GM12878 (cell line): ENCODE data around the gene AGXT. TPM values are rescaled to one million over a fixed set of nuclear protein-coding genes. Genes with fewer than 3 reads are reported as not detected.

Experiments used
- ATAC-seq: fragments of 200-7000 bp; cut with Tn5 transposase; 3 replicates; pipeline ENCODE4 v1.9.1; 2020; ENCODE audit warnings: mild to moderate bottlenecking, moderate library complexity
- BruUV-seq: library from RNA; stranded (reverse); fragments of 400-500 nt; replicated peaks from 2 replicates; lab custom pipeline; 2021; lab: Mats Ljungman, UMichigan
- CTCF ChIA-PET: fragments of 300-600 bp; sonication (Branson Sonifier 250); formaldehyde crosslinking; extraction: SDS; loops from one replicate; lab custom pipeline; 2021; ENCODE audit warnings: inconsistent platforms; lab: Yijun Ruan, JAX
- POLR2A ChIA-PET: fragments of 350-600 bp; formaldehyde crosslinking; extraction: SDS; loops from one replicate; lab custom pipeline; 2021; ENCODE audit warnings: inconsistent platforms; lab: Charles Lee
- RAD21 ChIA-PET: fragments of 300-600 bp; sonication (Branson Sonifier 250); formaldehyde crosslinking; loops from one replicate; lab custom pipeline; 2023; ENCODE audit warnings: antibody characterized with exemption; ENCODE audit not compliant: unreplicated experiment; lab: Charles Lee
- SMC1A ChIA-PET: fragments of 300-600 bp; sonication (Branson Sonifier 250); formaldehyde crosslinking; loops from one replicate; lab custom pipeline; 2023; ENCODE audit not compliant: unreplicated experiment, uncharacterized antibody; lab: Charles Lee
- DNase-seq: peaks from one replicate; pipeline ENCODE4 v3.0.0-alpha.2; 2011; ENCODE audit warnings: low read depth, low spot score
- FAIRE-seq: peaks from 3 replicates; lab custom pipeline; 2011; peaks lifted over from hg19 to GRCh38; lab: Jason Lieb, UNC
- H2AFZ ChIP-seq: 2 replicates; pipeline ENCODE4 v1.6.0; 2011; ENCODE audit warnings: low read depth, low read length, control low read depth; ENCODE audit not compliant: control insufficient read depth
- H3K27ac ChIP-seq: 2 replicates; pipeline ENCODE4 v1.5.1; 2011; ENCODE audit warnings: control low read depth; ENCODE audit not compliant: control insufficient read depth, insufficient read depth
- H3K27me3 ChIP-seq, 2 experiments: replicated peaks in 1 of 2; 2 replicates each; pipeline versions ENCODE4 v1.6.0 to v1.6.1; 2011; ENCODE audit warnings: low read length in 1 of 2; ENCODE audit not compliant: control insufficient read depth in 2 of 2, insufficient read depth in 2 of 2
- H3K36me3 ChIP-seq, 2 experiments: 2 replicates each; pipeline ENCODE4 v1.5.1; 2011; ENCODE audit warnings: low read length in 1 of 2; ENCODE audit not compliant: control insufficient read depth in 2 of 2, insufficient read depth in 2 of 2
- H3K4me1 ChIP-seq: 2 replicates; pipeline ENCODE4 v1.6.1; 2011; ENCODE audit warnings: mild to moderate bottlenecking, low read length, moderate library complexity, mixed read lengths; ENCODE audit not compliant: control insufficient read depth, insufficient read depth
- H3K4me2 ChIP-seq: 2 replicates; pipeline ENCODE4 v1.6.0; 2011; ENCODE audit warnings: control low read depth; ENCODE audit not compliant: control insufficient read depth, insufficient read depth
- H3K4me3 ChIP-seq: fragments of 200-600 bp; sonication (generic); 2 replicates; pipeline ENCODE4 v1.5.1; 2016
- H3K79me2 ChIP-seq: 2 replicates; pipeline ENCODE4 v1.6.0; 2011; ENCODE audit warnings: low read length; ENCODE audit not compliant: control insufficient read depth, insufficient read depth
- H3K9ac ChIP-seq: 2 replicates; pipeline ENCODE4 v1.8.0; 2011; ENCODE audit warnings: low read length, control low read depth, mixed read lengths; ENCODE audit not compliant: control insufficient read depth, insufficient read depth
- H3K9me3 ChIP-seq: replicated peaks from 3 replicates; pipeline ENCODE4 v1.5.1; 2011; ENCODE audit warnings: mild to moderate bottlenecking, low read length; ENCODE audit not compliant: control insufficient read depth, insufficient read depth
- H4K20me1 ChIP-seq: 2 replicates; pipeline ENCODE4 v1.6.0; 2011; ENCODE audit not compliant: control insufficient read depth, insufficient read depth
- CREM ChIP-seq: IDR thresholded peaks from 2 replicates; pipeline ENCODE4 v1.6.1; 2014; ENCODE audit warnings: antibody characterized with exemption, low read depth
- EP300 ChIP-seq, 2 experiments: fragments of 150-350 bp in 1 of 2; IDR thresholded peaks; 2 replicates each; pipeline ENCODE4 v1.6.1; 2011 to 2012; ENCODE audit warnings: low read depth in 2 of 2, low read length in 2 of 2, borderline replicate concordance in 1 of 2, improper control_type of control experiment in 1 of 2, inconsistent platforms in 1 of 2; ENCODE audit not compliant: control insufficient read depth in 1 of 2
- ESRRA ChIP-seq: IDR thresholded peaks from 2 replicates; pipeline ENCODE4 v1.6.1; 2012; ENCODE audit warnings: mild to moderate bottlenecking, low read length, improper control_type of control experiment
- EZH2 ChIP-seq: IDR thresholded peaks from 2 replicates; pipeline ENCODE4 v1.6.1; 2012; ENCODE audit warnings: low read depth, mild to moderate bottlenecking, control low read depth, inconsistent platforms, low read length, borderline replicate concordance; ENCODE audit not compliant: control insufficient read depth
- HSF1 ChIP-seq: fragments of 150-350 bp; IDR thresholded peaks from 2 replicates; pipeline ENCODE4 v1.6.1; 2014; ENCODE audit warnings: mild to moderate bottlenecking, low read depth, low read length
- JUNB ChIP-seq: IDR thresholded peaks from 2 replicates; pipeline ENCODE4 v1.6.1; 2016; ENCODE audit warnings: antibody characterized with exemption, mild to moderate bottlenecking
- MLLT1 ChIP-seq: fragments of 450-650 bp; IDR thresholded peaks from 2 replicates; pipeline ENCODE4 v1.6.1; 2016; ENCODE audit warnings: mild to moderate bottlenecking
- PAX5 ChIP-seq: IDR thresholded peaks from 2 replicates; pipeline ENCODE4 v1.6.1; 2011; ENCODE audit warnings: low read depth, low read length, borderline replicate concordance
- RELA ChIP-seq: fragments of 450-650 bp; IDR thresholded peaks from 2 replicates; pipeline ENCODE4 v1.8.0; 2014; ENCODE audit warnings: borderline replicate concordance; ENCODE audit not compliant: partially characterized antibody
- WGBS: methylation state at CpG from one replicate; pipeline ENCODE4 v1.1.6; 2016; ENCODE audit warnings: low lambda C conversion rate; ENCODE audit not compliant: insufficient replicate concordance, insufficient coverage; ENCODE audit errors: missing lambda C conversion rate; 5-methylcytosine and 5-hydroxymethylcytosine counted together
- in situ Hi-C: fragments of 300-500 bp; cut with MboI; formaldehyde crosslinking; loops from 9 replicates; pipeline ENCODE4 v1.14.3; 2018; ENCODE audit warnings: mixed read lengths
- intact Hi-C: fragments of 100-400 bp; cut with micrococcal nuclease; formaldehyde crosslinking; loops from one replicate; pipeline ENCODE4 v1.14.2; 2022; ENCODE audit not compliant: unreplicated experiment
- polyA plus RNA-seq, 11 experiments: library from polyadenylated mRNA; depleted of rRNA in 4 of 11; unstranded in 6 of 11; stranded (reverse) in 5 of 11; fragments of >200 nt; fragmentation: Nextera tagmentation in 4 of 11; fragmentation: Illumina TruSeq in 1 of 11; extraction: Ambion mirVana in 4 of 11; extraction: Trizol in 1 of 11; gene quantifications; 1 replicate in 1 of 11; 2 replicates in 10 of 11; pipeline versions ENCODE4 v1.2.1 to v1.2.3, GENCODE V29; 2011 to 2016; ENCODE audit warnings: inconsistent platforms in 2 of 11, missing spikeins in 2 of 11, low read depth in 1 of 11
- total RNA-seq, 4 experiments: library from RNA; depleted of rRNA in 3 of 4; stranded (reverse); fragments of >200 nt in 3 of 4; fragmentation: Illumina TruSeq in 1 of 4; extraction: Trizol in 1 of 4; gene quantifications; 2 replicates each; pipeline versions ENCODE4 v1.2.1 to v1.2.3, GENCODE V29; 2013 to 2021
- TF ChIP-seq, protein P1 (sequence below): fragments of 450-650 bp; IDR thresholded peaks from 2 replicates; pipeline ENCODE4 v1.6.1; 2017; ENCODE audit warnings: mild to moderate bottlenecking
- TF ChIP-seq, protein P2 (sequence below): IDR thresholded peaks from 2 replicates; pipeline ENCODE4 v1.6.1; 2011; ENCODE audit warnings: low read depth, mild to moderate bottlenecking, low read length, moderate library complexity, borderline replicate concordance; ENCODE audit errors: extremely low read depth
- TF ChIP-seq, protein P3 (sequence below): fragments of 450-650 bp; IDR thresholded peaks from 2 replicates; pipeline ENCODE4 v1.6.1; 2018; ENCODE audit warnings: mild to moderate bottlenecking, low read depth, moderate library complexity; ENCODE audit not compliant: partially characterized antibody

AGXT gene
- total and polyA plus RNA-seq, 10 of the 15 experiments (the other 5 are each of a cell fraction or from before 2014, with no cell fraction given), result 0.18 TPM; not detected in 9

DNA sequence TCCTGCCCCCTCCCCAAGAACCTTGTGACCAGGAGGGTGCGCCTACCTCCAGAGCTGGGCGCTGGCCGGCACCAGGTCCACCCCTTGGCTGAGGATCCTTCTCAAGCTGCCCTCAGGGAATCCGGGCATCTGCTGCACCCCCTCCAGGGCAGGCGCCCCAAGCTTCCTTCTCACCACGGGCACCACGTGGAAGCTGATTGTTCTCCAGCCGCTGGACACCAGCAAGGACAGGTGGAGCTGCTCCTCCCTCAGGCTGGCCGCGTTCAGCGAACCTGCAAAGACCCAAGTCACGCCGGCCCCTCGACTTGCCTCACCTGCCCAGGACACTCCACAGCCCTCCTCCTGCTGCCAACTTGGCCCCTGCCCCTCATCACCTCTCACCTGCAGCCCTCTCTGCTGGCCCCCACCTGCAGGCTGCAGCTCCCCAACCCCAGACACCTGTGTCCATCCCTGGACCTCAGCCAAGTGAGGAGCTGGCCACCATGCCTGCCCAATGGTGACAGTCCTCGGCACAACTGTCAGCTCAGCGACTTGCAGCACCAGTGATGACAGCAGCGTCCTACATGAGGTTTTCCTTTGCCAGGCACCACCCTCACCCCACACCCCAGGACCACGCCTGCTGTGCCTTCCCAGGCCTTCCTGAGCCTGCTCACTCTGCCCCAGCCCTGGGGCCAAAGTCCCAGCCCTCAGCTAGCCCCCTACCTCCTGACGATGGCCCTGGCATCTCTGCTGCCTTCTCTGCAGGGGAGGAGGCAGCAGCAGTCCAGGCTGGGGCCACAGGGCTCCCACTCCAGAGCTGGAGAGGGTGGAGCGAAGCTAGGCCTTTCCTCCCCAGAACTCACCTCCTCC lies 23.1 kb downstream of the AGXT start:
- ChIA-PET RAD21 (no interaction called here), CTCF (interaction anchor here (0.7 to 1.9 kb wide), 3 partner anchors 10 to 41 kb away, joined by 3 to 4 read pairs (median 3); no protein-coding TSS in a partner anchor), POLR2A (no interaction called here), SMC1A (no interaction called here)
- H3K79me2 ChIP-seq, result no peaks in the 10 kb centered on the region
- H3K36me3 ChIP-seq, result no peaks in the 10 kb centered on the region
- no peaks in the 10 kb centered on the region for H3K4me1 ChIP-seq
- no TSS peak for BruUV-seq
- no peak overlapping the region for H2AFZ ChIP-seq
- H3K4me2 ChIP-seq, result no peak overlapping the region
- DNase-seq, result no peak
- WGBS, result 27% methylated on average over 17 of the region's 20 CpGs
- no peak overlapping the region for H3K27ac ChIP-seq
- in situ Hi-C loops, result no loop called here
- no peaks in the 10 kb centered on the region for H3K27me3 ChIP-seq
- no peak overlapping the region for H3K9ac ChIP-seq
- H3K9me3 ChIP-seq, result no peaks in the 10 kb centered on the region
- intact Hi-C loops, result no loop called here
- no peak for FAIRE-seq
- H3K4me3 ChIP-seq, result no peak overlapping the region
- H4K20me1 ChIP-seq, result no peaks in the 10 kb centered on the region
- ATAC-seq, result no peak
- TF ChIP-seq PAX5, result no peak
- TF ChIP-seq JUNB, result no peak
- no peak for TF ChIP-seq CREM
- no peak for TF ChIP-seq EP300 (IDR thresholded peaks at IDR 0.05; ENCODE audit: borderline replicate concordance in 1 of 2, control insufficient read depth in 1 of 2, low read depth in 2 of 2, low read length in 2 of 2)
- TF ChIP-seq, protein P1, sequence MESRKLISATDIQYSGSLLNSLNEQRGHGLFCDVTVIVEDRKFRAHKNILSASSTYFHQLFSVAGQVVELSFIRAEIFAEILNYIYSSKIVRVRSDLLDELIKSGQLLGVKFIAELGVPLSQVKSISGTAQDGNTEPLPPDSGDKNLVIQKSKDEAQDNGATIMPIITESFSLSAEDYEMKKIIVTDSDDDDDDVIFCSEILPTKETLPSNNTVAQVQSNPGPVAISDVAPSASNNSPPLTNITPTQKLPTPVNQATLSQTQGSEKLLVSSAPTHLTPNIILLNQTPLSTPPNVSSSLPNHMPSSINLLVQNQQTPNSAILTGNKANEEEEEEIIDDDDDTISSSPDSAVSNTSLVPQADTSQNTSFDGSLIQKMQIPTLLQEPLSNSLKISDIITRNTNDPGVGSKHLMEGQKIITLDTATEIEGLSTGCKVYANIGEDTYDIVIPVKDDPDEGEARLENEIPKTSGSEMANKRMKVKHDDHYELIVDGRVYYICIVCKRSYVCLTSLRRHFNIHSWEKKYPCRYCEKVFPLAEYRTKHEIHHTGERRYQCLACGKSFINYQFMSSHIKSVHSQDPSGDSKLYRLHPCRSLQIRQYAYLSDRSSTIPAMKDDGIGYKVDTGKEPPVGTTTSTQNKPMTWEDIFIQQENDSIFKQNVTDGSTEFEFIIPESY, result no peak
- TF ChIP-seq RELA, result no peak
- TF ChIP-seq, protein P2, sequence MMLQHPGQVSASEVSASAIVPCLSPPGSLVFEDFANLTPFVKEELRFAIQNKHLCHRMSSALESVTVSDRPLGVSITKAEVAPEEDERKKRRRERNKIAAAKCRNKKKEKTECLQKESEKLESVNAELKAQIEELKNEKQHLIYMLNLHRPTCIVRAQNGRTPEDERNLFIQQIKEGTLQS, result no peak
- TF ChIP-seq, protein P3, sequence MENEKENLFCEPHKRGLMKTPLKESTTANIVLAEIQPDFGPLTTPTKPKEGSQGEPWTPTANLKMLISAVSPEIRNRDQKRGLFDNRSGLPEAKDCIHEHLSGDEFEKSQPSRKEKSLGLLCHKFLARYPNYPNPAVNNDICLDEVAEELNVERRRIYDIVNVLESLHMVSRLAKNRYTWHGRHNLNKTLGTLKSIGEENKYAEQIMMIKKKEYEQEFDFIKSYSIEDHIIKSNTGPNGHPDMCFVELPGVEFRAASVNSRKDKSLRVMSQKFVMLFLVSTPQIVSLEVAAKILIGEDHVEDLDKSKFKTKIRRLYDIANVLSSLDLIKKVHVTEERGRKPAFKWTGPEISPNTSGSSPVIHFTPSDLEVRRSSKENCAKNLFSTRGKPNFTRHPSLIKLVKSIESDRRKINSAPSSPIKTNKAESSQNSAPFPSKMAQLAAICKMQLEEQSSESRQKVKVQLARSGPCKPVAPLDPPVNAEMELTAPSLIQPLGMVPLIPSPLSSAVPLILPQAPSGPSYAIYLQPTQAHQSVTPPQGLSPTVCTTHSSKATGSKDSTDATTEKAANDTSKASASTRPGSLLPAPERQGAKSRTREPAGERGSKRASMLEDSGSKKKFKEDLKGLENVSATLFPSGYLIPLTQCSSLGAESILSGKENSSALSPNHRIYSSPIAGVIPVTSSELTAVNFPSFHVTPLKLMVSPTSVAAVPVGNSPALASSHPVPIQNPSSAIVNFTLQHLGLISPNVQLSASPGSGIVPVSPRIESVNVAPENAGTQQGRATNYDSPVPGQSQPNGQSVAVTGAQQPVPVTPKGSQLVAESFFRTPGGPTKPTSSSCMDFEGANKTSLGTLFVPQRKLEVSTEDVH, result no peak
- TF ChIP-seq HSF1, result no peak
- TF ChIP-seq ESRRA, result no peak
- TF ChIP-seq EZH2, result no peak
- no peak for TF ChIP-seq MLLT1
